HL-60/S4 (cell line): ENCODE results near the gene LZTS2.

Experiments used
- in situ Hi-C: fragments of 300-500 bp; cut with MboI; formaldehyde crosslinking; loops from 2 replicates; pipeline ENCODE4 v1.14.3; 2022; ENCODE audit warnings: low sequenced_read_pairs

The LZTS2 gene

DNA sequence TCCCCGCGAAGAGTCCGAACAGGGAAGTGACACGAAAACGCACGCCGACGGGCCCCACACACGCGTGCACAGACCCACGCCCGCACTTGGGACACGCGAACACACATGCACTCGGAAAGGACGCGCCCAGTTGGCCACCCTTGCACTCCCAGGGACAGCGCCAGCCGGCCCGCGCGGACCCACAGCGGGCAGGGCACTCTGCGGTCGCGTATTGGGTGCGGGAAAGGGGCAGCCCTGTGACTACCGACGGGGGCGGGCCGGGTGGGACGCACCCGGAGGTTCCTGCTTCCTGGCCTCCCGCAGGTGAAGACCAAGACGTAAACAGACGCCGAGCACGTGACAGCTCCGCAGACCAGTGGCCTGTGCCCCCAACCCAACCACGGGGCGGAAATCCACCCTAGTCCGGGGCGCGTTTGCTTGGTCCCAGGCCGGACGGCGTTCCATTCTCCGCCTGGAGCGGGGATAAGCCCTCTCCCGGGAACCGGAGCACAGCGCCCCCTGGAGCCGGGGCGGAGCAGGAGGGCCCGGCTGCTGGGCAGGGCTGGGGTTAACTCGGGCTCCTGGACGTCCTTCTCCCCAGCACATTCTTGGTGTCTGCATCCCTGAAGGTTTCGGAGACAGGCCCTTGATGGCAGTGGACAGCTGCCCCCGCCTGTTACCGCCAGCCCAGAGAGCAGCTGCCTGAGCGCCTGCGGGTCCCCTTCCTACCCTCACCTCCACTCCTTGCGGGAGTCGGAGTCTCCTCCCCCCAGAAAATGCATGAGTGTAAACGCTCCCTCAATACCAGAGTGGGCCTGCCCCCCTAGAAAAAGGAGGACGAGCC, 2.0 kb upstream of the LZTS2 start:
- in situ Hi-C loops, result no loop called here

DNA sequence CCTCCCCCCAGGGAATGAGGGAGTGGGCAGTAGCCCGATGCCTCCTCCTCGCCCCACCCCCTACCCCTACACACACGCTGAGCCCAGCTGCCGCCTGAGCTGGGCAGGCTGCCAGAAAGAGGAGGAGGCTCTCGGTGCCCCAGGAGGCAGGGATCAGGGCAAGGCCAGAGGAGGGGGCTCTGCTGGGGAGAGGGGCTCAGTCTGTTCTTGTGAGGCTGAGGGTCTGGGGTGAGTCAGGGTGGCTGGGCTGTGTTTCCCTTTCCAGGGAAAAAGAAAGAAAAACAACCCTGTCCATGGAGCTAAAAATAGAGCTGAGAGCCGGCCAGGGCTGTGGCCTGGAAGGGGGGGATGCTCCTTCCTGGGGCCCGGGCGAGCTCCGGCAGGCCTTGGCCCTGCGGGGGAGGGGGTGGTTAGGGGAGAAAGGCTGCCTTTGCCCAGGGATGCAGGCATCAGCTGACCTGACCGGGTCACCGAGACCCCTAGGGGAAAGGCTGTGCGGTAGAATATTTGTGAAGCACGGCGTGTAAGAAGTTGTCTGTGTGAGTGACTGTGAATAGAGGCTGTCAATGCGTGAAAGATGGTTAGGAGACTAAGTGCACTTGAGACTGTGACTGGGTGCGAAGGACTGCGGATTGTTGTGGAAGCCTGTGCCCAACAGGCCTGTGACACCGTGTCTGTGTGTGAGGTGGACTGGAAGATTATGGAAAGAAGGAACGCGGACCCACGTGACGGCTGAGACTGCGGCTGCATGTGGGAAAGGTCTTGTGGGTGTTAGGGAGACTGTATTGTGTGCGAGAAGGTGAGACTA, 1.2 kb upstream of the LZTS2 start:
- in situ Hi-C loops, result no loop called here

DNA sequence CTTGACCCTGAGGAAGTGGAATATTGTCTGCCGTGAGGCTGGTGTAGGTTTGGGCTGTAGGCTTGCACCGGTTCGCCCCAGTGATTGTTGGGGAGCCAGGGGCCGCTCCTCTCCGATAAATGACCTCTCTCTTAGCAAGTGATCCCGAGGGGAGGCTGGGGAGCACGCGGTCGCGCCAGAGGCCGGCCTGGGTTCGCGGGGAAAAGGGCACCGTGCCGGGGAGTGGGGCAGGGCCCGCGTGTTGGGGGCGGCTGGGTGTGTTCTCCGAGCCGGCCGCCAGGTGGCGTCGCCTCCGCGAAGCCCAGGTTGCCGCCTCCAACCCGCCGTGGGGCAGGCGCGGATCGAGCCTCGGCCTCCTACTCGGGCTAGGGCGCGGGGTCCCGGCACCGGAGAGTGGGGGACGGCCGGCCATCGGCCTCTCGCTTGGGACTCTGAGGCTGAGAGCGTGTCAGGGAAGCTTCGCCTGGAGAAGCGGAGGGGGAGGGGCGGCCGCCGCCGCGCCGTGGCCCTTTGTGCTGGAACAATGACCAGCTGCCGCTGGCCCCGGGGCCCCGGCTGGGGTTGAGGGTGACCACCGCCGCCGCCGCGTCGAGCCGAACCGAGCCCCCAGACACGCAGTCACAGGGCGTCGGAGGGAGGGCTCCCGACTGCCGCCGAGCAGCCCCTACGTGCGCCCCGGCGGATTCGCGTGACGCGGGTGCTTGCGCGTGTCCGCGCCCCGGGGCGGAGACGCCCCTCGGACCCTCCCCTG, 442 bp upstream of the LZTS2 start:
- in situ Hi-C loops, result no loop called here

DNA sequence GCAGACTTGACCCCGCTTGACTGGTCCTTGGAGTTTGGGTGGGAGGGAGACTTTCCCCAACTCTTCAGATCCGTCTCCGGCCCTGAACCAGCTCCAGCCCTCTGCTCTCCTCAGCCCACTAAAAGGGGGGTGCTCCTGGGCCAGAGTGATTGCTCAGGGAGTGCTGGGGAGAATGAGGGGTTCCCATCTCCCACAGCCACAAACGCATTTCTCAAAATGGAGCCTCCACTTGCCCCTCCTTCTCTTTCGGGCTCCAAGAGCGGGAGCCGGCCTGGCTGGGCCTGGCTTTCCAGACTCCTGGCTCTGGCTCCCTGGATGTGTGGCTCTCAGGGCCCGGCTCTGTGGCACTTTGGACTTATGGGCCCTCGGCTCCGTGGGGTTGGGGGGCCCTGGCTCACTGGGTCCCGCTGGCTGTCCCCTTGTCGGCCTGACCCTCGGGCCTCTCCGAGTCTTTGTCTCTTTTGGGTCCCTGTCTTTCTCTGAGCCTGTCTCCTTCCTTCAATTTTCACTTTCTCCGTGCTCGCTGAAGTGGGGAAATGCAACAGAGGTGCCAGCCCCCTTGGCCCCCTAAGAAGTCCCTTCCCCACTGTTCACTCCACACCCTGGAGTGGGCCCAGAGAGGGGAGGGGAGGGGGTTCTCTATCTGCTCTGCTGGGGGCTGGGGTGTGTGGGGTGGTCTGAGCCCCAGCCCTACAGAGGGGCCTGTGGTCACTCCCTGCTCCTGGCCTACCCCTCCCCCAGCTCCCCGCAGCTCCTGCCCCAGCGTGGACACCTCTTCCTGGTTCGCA, 713 bp downstream of the LZTS2 start:
- in situ Hi-C loops, result no loop called here

DNA sequence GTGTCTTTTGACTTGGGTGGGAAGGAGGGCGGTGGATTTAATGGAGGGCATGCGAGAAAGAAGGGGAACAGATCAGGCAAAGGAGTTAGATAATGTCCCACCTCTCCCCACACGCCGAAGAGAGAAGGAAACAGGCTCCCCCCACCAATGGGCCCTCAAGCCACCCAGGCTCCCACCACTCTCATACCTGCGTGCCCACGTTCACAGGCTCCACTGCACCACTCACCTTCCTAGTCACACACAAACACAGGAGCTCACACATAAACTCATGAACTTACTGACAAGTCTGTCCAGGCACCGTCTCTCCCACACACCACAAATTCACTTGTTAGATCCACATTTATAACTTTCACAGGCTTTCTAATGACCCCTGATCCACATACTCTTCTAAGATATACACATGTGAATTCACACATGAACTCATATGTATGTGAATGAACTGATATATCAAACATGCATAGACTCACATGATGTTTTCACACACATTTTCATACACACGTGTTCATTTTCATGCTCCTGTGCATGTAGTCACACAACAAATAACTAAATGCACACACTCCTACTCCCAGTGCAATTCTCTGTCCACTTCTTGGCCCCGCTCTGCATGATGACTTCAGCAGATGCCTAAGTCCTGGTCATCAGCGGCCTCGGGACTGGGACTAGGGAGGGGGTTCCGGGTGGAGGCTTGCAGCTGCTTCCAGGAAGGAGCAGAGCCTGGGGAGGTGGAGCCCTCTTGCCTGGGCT, 1.5 kb downstream of the LZTS2 start:
- in situ Hi-C loops, result no loop called here

DNA sequence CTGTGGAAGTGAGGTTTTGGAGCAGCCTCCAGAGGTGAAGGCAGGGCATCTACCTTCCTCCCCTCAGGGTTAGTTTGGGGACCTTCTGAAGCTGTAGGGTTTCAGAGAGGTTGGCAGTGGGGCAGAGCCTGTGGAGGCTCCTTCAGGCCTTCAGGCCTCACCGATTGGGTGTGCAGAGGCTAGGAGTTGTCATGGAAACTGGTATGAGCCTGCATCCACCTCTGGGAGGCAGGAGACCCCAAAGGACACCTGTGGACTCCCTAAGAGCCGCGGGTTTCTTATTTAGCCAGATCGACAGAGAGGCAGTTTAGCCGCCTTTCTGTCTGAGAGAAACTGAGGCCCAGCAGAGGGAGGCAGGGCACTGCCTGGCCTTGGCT, 2.0 kb downstream of the LZTS2 start:
- in situ Hi-C loops, result no loop called here

DNA sequence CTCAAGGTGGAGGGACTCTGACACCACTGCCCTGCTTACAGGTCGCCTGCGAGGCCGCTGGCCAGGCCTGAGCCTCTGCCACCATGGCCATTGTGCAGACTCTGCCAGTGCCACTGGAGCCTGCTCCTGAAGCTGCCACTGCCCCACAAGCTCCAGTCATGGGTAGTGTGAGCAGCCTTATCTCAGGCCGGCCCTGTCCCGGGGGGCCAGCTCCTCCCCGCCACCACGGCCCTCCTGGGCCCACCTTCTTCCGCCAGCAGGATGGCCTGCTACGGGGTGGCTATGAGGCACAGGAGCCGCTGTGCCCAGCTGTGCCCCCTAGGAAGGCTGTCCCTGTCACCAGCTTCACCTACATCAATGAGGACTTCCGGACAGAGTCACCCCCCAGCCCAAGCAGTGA, 2.8 kb downstream of the LZTS2 start:
- in situ Hi-C loops, result no loop called here

DNA sequence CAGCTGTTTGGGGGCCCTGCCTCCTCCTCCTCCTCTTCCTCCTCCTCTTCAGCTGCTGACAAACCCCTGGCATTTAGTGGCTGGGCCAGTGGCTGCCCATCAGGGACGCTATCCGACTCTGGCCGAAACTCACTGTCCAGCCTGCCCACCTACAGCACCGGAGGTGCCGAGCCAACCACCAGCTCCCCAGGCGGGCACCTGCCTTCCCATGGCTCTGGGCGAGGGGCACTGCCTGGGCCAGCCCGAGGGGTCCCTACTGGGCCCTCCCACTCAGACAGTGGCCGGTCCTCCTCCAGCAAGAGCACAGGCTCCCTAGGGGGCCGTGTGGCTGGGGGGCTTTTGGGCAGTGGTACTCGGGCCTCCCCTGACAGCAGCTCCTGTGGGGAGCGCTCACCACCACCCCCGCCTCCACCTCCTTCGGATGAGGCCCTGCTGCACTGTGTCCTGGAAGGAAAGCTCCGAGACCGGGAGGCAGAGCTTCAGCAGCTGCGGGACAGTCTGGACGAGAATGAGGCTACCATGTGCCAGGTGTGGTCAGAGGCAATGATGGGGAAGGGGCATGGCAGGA, 4.1 kb downstream of the LZTS2 start:
- in situ Hi-C loops, result no loop called here

DNA sequence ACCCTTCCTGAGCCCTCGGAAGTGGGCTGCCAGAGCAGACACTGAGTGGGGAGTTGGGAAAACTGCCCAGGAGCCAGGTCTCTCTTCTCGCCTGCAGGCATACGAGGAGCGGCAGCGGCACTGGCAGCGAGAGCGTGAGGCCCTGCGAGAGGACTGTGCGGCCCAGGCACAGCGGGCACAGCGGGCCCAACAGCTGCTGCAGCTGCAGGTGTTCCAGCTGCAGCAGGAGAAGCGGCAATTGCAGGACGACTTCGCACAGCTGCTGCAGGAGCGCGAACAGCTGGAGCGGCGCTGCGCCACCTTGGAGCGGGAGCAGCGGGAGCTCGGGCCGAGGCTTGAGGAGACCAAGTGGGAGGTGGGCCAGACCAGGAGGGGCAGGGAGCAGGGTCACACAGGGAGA, 5.8 kb downstream of the LZTS2 start:
- in situ Hi-C loops, result no loop called here

DNA sequence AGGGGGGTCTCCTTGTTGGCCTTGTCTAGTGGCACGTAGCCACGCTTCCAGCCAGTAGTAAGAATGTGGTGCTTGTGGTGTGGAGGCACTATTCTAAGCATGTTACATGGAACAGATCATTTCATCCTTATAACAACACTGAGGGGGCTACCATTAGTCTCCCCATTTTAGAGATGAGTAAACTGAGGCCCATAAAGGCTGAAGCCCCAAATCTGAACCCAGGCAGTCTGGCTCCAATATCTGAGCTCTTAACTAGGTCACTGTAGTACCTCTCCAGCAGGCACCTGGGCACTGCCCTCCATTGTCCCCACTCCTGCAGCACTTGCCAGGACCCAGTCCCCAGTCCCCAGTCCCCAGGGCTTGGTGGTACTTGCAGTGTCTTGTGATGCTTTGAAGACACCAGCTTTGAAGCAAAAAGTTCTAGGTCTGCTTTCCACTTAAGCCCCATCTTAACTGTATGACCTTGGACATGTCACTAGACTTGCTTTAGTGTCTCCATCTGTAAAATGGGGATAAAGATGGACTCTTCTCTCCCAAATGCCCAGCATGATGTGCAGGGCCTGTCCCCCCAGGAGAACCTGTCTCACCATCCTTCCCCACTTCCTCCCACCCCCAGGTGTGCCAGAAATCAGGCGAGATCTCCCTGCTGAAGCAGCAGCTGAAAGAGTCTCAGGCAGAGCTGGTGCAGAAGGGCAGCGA, 6.4 kb downstream of the LZTS2 start:
- in situ Hi-C loops, result no loop called here

DNA sequence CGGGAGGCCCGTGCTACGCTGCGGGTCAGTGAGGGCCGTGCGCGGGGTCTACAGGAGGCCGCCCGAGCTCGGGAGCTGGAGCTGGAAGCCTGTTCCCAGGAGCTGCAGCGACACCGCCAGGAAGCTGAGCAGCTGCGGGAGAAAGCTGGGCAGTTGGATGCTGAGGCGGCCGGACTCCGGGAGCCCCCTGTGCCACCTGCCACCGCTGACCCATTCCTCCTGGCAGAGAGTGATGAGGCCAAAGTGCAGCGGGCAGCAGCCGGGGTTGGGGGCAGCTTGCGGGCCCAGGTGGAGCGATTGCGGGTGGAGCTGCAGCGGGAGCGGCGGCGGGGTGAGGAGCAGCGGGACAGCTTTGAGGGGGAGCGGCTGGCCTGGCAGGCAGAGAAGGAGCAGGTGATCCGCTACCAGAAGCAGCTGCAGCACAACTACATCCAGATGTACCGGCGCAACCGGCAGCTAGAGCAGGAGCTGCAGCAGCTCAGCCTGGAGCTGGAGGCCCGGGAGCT, 7.0 kb downstream of the LZTS2 start:
- in situ Hi-C loops, result no loop called here

DNA sequence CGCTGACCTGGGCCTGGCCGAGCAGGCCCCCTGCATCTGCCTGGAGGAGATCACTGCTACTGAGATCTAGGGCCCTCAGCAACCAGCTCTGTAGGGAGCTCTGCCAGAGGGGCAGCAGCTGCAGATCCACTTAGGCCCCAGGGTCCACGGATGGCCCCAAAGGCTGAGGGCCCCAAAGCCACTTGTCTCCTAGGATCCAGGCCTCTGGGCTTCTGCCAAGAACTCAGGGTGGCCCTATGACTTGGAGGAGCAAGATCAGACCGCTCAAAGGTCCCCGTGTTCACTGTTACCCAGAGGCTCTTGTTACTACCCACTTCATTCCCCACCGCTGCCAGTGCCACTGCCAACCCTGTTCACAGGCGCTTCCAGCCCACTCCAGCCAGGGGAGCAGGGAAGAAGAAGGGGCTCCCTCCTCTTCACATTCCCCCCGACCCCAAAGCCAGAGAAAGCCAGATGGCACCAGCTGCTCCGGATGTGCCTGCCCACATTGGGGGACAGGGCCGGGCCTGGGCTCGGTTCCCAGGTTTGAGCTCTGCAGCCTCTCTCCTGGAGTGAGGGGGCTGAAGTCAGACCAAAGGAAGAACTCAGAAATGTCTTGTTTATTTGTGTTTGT, 7.6 kb downstream of the LZTS2 start:
- in situ Hi-C loops, result no loop called here

DNA sequence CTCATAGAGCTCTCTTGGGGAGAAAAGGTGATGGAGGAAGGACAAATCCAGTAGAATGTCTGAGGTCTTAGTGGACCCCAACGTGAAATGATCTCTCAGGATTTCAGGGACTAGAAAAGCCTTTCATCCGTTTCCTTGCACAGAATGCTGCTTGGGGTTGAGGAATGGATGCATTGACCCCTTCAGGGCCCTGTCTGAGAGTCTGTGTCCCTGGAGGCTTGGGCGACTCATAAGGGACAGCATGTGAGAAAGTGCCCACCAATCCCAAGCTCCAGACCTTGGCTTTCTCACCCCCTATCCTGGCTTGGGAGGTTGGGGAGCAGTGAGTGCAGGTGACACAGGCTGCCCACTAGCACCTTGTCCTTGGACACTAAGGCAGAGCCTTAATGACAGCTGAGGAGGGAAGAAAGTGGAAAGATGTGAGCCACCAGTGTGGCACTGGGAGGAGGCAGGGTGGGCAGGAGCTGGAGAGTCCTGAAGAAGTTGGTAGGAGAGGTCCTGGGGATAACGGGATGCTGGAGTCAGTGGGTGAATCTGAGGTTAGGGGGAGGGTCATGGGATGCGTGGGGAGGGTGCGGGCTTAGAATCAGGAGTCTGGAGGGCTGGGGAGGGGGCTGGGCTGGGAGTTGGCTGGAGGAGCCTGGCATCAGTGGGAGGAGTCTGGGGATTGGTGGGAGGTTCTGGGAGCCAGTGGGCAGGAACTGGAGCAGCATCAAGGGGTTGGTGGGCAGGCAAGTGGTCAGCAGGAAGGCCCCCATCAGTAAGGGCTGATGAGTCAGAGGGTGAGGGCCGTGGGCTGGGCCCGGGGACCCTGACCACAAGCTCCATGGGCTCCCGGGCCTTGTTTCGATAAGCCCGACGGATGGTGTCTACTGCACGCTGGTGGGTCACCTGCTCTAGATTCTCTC, 8.6 kb downstream of the LZTS2 start:
- in situ Hi-C loops, result no loop called here

DNA sequence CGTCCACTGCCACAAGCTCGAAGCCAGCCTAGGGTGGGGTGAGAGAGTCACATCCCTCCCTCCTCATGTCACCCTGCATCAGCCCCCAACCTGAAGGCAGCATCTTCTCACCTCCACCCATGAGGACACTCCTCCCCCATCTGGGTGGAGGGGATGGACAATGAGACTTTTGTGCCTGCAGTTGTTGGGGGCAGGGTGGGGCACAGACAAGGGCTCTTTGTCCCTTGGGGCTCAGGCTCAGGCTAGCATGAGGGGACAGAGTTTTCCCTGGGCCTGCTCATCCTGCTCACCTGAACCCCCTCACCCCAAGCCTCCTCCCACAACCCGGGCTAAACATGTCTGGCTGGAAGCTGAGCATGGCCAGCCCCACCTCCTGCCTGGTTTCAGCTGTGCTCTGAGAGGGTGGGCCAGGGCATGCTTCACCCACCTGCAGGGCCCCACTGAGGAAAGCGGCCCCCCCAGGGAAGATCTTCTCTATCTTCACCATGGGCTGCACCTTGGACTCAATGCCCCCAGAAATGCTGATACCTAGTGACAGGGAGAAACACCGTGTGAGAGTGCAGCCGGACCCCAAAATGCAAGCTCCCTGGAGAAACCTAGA, 9.3 kb downstream of the LZTS2 start:
- in situ Hi-C loops, result no loop called here

DNA sequence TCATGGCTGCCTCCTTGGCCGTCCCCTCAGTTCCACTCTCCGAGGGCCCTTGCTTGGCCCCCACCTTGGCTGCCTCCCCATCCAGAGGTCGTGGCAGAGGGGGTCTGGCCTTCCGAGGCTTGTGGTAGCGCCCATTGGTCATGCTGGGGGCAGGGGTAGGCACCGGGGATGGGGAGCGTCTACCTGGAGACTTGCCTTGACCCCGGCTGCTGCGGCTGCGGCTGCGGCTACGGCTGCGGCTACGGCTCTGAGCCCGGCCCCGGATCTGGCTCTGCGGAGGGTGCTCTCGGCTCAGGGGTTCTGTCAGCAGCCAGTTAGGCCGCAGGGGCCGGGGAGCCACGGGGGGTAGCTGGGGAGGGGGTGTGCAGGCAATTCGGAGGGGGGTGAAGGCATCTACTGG, 10.7 kb downstream of the LZTS2 start:
- in situ Hi-C loops, result no loop called here

DNA sequence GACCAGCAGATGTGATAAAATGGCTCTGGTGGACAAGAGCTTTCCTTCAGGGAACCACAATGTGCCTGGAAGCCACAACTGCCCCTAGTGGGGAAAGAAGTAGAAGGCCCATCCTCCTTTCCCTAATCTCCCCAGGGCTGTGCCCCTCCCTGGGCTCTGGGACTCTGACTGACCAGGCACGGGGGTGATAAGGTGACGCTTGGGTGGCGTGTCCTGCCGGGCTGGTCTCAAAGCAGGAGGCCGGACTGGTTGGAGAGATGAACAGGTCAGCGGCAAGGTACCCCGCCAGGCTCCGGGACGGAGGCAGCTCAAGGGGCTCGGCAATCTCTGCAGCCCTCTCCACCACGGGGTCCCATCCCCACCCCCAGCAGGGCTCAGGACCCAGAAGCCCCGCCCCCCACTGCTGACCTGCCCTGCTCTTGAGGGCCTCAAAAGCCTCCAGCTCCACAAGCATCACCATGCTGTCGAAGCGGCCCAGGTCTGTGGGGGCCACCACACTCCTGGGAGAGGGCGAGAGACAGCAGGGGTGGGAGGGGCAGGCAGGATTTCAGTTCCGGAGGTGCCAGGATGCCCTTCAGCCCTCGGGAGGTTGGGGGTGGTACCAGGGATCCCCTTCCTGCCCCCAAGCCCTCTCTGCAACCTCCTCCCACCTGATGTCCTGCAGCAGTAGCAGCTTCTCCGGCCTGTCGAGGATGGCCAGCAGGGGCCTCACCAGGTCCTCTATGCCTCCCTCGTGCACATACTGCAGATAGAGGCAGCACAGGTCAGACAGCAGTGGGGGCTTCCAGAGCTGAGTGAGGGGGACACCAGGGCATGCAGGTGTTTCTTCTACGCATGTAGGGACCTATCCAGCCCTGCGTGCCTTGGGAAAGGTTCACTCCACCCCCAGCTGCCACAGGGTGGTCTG, 12.2 kb downstream of the LZTS2 start:
- in situ Hi-C loops, result no loop called here
